ENCODE results near the gene TNFRSF1B. TPM values are rescaled to one million over a fixed set of nuclear protein-coding genes. Genes with fewer than 3 reads are reported as not detected.
A peak's percentile ranks its signal among the peaks of the same experiment; 100 is the strongest.

The TNFRSF1B gene
- total and polyA plus RNA-seq, 9 of the 15 experiments (the other 6 are each of a cell fraction or from before 2014, with no cell fraction given): 8.8 to 91.3 (median 36.0) TPM

GRCh38 chr1:12229835-12230548 lies 63.2 kb downstream of the TNFRSF1B start, which contains the start of gene VPS13D (continued):
- TF ChIP-seq, protein P1, sequence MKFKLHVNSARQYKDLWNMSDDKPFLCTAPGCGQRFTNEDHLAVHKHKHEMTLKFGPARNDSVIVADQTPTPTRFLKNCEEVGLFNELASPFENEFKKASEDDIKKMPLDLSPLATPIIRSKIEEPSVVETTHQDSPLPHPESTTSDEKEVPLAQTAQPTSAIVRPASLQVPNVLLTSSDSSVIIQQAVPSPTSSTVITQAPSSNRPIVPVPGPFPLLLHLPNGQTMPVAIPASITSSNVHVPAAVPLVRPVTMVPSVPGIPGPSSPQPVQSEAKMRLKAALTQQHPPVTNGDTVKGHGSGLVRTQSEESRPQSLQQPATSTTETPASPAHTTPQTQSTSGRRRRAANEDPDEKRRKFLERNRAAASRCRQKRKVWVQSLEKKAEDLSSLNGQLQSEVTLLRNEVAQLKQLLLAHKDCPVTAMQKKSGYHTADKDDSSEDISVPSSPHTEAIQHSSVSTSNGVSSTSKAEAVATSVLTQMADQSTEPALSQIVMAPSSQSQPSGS (CRISPR knock-in tag; IDR thresholded peaks at IDR 0.05): no peak
- TF ChIP-seq, protein P2, sequence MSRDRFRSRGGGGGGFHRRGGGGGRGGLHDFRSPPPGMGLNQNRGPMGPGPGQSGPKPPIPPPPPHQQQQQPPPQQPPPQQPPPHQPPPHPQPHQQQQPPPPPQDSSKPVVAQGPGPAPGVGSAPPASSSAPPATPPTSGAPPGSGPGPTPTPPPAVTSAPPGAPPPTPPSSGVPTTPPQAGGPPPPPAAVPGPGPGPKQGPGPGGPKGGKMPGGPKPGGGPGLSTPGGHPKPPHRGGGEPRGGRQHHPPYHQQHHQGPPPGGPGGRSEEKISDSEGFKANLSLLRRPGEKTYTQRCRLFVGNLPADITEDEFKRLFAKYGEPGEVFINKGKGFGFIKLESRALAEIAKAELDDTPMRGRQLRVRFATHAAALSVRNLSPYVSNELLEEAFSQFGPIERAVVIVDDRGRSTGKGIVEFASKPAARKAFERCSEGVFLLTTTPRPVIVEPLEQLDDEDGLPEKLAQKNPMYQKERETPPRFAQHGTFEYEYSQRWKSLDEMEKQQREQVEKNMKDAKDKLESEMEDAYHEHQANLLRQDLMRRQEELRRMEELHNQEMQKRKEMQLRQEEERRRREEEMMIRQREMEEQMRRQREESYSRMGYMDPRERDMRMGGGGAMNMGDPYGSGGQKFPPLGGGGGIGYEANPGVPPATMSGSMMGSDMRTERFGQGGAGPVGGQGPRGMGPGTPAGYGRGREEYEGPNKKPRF (IDR thresholded peaks at IDR 0.05; ENCODE audit: low read depth, low read length): no peak
- no peak for TF ChIP-seq ZNF699 (CRISPR knock-in tag; IDR thresholded peaks at IDR 0.05; ENCODE audit: insufficient replicate concordance)
- TF ChIP-seq ZNF41 (CRISPR knock-in tag; conservative IDR thresholded peaks at IDR 0.05): no peak
- no peak for TF ChIP-seq TAL1 (IDR thresholded peaks at IDR 0.05)
- no peak for TF ChIP-seq TGIF2 (CRISPR knock-in tag; IDR thresholded peaks at IDR 0.05)
- no peak for TF ChIP-seq SMARCE1 (IDR thresholded peaks at IDR 0.05)
- no peak for TF ChIP-seq POLR2AphosphoS2 (IDR thresholded peaks at IDR 0.05; ENCODE audit: low read length)
- TF ChIP-seq ZNF263 (CRISPR knock-in tag; IDR thresholded peaks at IDR 0.05; ENCODE audit: borderline replicate concordance): no peak
- TF ChIP-seq RCOR1 (IDR thresholded peaks at IDR 0.05; ENCODE audit: borderline replicate concordance in 1 of 2, low read depth in 2 of 2, low read length in 2 of 2): peak in 1 of 2 experiments; percentile 70; a peak in 1 of 4 replicates
- TF ChIP-seq ZNF398 (CRISPR knock-in tag; IDR thresholded peaks at IDR 0.05): no peak
- peak; percentile 95 for TF ChIP-seq SMAD4 (CRISPR knock-in tag; conservative IDR thresholded peaks at IDR 0.05)
- no peak for TF ChIP-seq ZNF146 (CRISPR knock-in tag; IDR thresholded peaks at IDR 0.05; ENCODE audit: unreplicated experiment)
- no peak for TF ChIP-seq LARP7 (IDR thresholded peaks at IDR 0.05)
- no peak for TF ChIP-seq RERE (CRISPR knock-in tag; IDR thresholded peaks at IDR 0.05; ENCODE audit: borderline replicate concordance)
- TF ChIP-seq HMGN3 (IDR thresholded peaks at IDR 0.05; ENCODE audit: borderline replicate concordance, extremely low read depth, insufficient read length, low read depth, low read length): peak; percentile 34
